Measurements from ENCODE around the gene CERS1. TPM values are rescaled to one million over a fixed set of nuclear protein-coding genes. Genes with fewer than 3 reads are reported as not detected.
"Not testable (repeated sequence)": the region's sequence is repeated elsewhere in the genome, so short reads cannot be mapped to it uniquely, and the experiment has no call there.

Gene CERS1
- total and polyA plus RNA-seq, 9 donors: 0.36 to 2.6 (median 1.2) TPM

GRCh38 chr19:18904334-18905057 lies 8.5 kb upstream of the CERS1 start:
- TF ChIP-seq CTCF (IDR thresholded peaks at IDR 0.05): no peak
- no peak for TF ChIP-seq EP300 (IDR thresholded peaks at IDR 0.05)
- no peak for TF ChIP-seq POLR2A (IDR thresholded peaks at IDR 0.05)
- intact Hi-C loops (cut with DNase I): no loop called here
- Histone ChIP-seq H3K4me3 (no peak overlapping the region), H3K27ac (no peak overlapping the region), H3K4me1 (ENCODE audit: insufficient read depth) (no peaks in the 10 kb centered on the region), H3K27me3 (no peaks in the 10 kb centered on the region), H3K9me3 (no peaks in the 10 kb centered on the region), H3K36me3 (no peaks in the 10 kb centered on the region)
- 86 to 90% (median 89%) methylated on average over 19 to 25 of the region's 25 CpGs for whole genome bisulfite sequencing, 3 donors
- peak in 1 of 5 donors; percentile 18 for DNase-seq

DNA sequence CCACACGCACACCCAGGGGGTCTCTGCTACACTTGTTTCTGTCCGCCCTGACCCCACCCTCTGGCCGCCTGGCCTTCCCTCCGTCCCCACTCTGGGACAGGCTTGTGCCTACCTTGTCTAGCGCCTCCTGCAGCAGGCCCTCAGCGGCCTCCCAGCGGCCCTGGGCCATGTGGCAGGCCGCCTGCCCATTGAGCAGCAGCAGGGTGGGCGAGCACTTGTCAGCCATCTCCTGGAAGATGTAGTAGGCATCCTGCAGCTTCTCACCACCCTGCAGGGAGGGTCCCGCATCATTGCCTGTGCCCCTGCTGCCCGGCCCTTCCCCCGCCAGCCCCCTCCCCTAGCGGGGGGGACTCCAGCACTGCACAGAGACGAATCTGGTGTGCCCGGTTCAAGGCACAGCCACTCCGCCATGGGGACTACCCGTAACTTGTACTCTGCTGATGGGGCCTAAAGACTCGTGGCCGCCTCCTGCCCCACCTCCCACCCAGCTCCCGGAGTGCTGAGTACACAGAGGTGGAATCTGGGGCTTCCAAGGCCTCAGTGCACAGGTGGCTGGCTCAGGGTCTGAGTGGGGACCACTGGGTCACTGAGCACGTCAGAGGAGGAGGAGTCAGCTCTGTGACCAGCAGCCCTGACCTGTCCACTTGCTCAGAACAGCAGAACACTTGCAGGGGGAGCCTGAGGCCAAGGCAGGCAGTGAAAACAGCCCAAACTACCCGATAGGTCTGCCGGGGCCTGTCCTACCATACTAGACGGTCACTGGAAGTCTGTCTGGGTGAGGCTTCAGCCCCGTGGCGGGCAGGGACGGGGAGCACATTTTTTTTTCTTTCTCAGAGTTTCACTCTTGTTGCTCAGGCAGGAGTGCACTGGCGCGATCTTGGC lies 7.4 kb upstream of the CERS1 start:
- Histone ChIP-seq H3K27me3 (no peaks in the 10 kb centered on the region), H3K4me1 (ENCODE audit: insufficient read depth) (no peaks in the 10 kb centered on the region), H3K9me3 (no peaks in the 10 kb centered on the region), H3K4me3 (no peak overlapping the region), H3K27ac (no peak overlapping the region), H3K36me3 (no peaks in the 10 kb centered on the region)
- TF ChIP-seq POLR2A (IDR thresholded peaks at IDR 0.05): no peak
- TF ChIP-seq CTCF (IDR thresholded peaks at IDR 0.05): no peak
- TF ChIP-seq EP300 (IDR thresholded peaks at IDR 0.05): no peak
- DNase-seq: peak in 2 of 5 donors; percentile 18 to 20
- intact Hi-C loops (cut with DNase I): no loop called here
- 86 to 88% (median 87%) methylated on average over 29 of the region's 29 CpGs for WGBS, 3 donors

- 92 to 99% (median 94%) methylated on average over 5 of the region's 5 CpGs for WGBS, 3 donors
- intact Hi-C loops (cut with DNase I); H3K27me3 ChIP-seq; H3K4me1 ChIP-seq (ENCODE audit: insufficient read depth); H3K4me3 ChIP-seq; H3K27ac ChIP-seq; DNase-seq; H3K36me3 ChIP-seq; H3K9me3 ChIP-seq: not testable (repeated sequence)
Measured at GRCh38 chr19:18902519-18902918, 6.6 kb upstream of the CERS1 start.

DNA sequence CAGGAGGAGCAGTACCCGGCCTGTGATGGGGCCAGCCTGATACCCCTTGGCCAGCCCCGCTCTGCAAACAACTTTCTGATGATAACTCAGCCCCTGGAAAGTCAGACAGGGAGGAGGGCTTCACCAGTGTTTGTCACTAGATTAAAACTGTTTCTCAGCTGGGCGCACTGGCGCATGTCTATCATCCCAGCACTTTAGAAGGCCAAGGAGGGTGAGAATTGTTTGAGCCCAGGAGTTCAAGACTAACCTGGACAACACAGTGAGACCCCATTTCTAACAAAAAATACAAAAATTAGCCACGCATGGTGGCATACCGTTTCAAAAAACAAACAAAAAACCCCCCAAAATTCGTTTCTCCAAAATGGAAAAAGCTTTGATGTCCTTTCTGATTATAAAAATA lies 5.5 kb upstream of the CERS1 start:
- TF ChIP-seq EP300 (IDR thresholded peaks at IDR 0.05): no peak
- no peak for TF ChIP-seq CTCF (IDR thresholded peaks at IDR 0.05)
- TF ChIP-seq POLR2A (IDR thresholded peaks at IDR 0.05): no peak
- DNase-seq: no peak
- no peaks in the 10 kb centered on the region for H3K27me3 ChIP-seq
- 85 to 92% (median 91%) methylated on average over 7 of the region's 7 CpGs for WGBS, 3 donors
- peaks cover under 1% of the 10 kb centered on the region for H3K4me1 ChIP-seq (ENCODE audit: insufficient read depth)
- H3K27ac ChIP-seq: no peak overlapping the region
- intact Hi-C loops (cut with DNase I): no loop called here
- no peaks in the 10 kb centered on the region for H3K9me3 ChIP-seq
- H3K4me3 ChIP-seq: no peak overlapping the region
- no peaks in the 10 kb centered on the region for H3K36me3 ChIP-seq

All from ovary (tissue), 9 donors.